A549 (cell line): ENCODE results near the gene STOML2. TPM values are rescaled to one million over a fixed set of nuclear protein-coding genes. Genes with fewer than 3 reads are reported as not detected.

Experiments used
- ATAC-seq, 2 experiments: fragments of 200-7000 bp in 1 of 2; fragments of >200 bp in 1 of 2; cut with Nextera tagmentation in 1 of 2; cut with Tn5 transposase in 1 of 2; 3 replicates each; pipeline versions ENCODE4 v1.8.0 to v1.9.1; 2018 to 2020; ENCODE audit warnings: mild to moderate bottlenecking in 1 of 2, moderate library complexity in 1 of 2
- CTCF ChIA-PET: fragments of 300-600 bp; sonication (Branson Sonifier 250); formaldehyde crosslinking; extraction: SDS; loops from one replicate; lab custom pipeline; 2021; ENCODE audit warnings: antibody characterized with exemption, inconsistent platforms; lab: Yijun Ruan, JAX
- POLR2A ChIA-PET: fragments of 350-600 bp; formaldehyde crosslinking; extraction: SDS; loops from one replicate; lab custom pipeline; 2021; ENCODE audit warnings: antibody characterized with exemption, inconsistent platforms; lab: Yijun Ruan, JAX
- DNase-seq, 2 experiments: peaks; one replicate each; pipeline versions ENCODE4 v3.0.0 to v3.0.0-alpha.2; 2011 to 2016; ENCODE audit warnings: low read depth in 1 of 2, low spot score in 1 of 2
- FAIRE-seq: peaks from 2 replicates; lab custom pipeline; 2011; peaks lifted over from hg19 to GRCh38; lab: Jason Lieb, UNC
- H3K27ac ChIP-seq, 2 experiments: fragments of >200 bp; sonication (Bioruptor Twin); formaldehyde crosslinking; 3 replicates each; pipeline ENCODE4 v1.5.1; 2016 to 2017
- H3K4me1 ChIP-seq: fragments of >200 bp; sonication (Bioruptor Twin); formaldehyde crosslinking; 3 replicates; pipeline ENCODE4 v1.6.1; 2016
- H3K4me2 ChIP-seq: fragments of >200 bp; sonication (Bioruptor Twin); formaldehyde crosslinking; 3 replicates; pipeline ENCODE4 v1.6.1; 2016
- H3K4me3 ChIP-seq: fragments of >200 bp; sonication (Bioruptor Twin); formaldehyde crosslinking; 3 replicates; pipeline ENCODE4 v1.5.1; 2016
- H3K9me3 ChIP-seq: fragments of >200 bp; sonication (Bioruptor Twin); formaldehyde crosslinking; 3 replicates; pipeline ENCODE4 v1.6.1; 2016
- CBX2 ChIP-seq: fragments of 200-600 bp; sonication (generic); IDR thresholded peaks from 2 replicates; pipeline ENCODE4 v1.6.1; 2016; ENCODE audit warnings: low read depth, mild to moderate bottlenecking, borderline replicate concordance
- CBX8 ChIP-seq: fragments of 200-600 bp; sonication (generic); IDR thresholded peaks from 2 replicates; pipeline ENCODE4 v1.6.1; 2016
- CEBPB ChIP-seq, 2 experiments: fragments of >200 bp in 1 of 2; sonication (Bioruptor Twin) in 1 of 2; formaldehyde crosslinking in 1 of 2; IDR thresholded peaks; 2 replicates each; pipeline ENCODE4 v1.6.1; 2012 to 2016
- CHD2 ChIP-seq: fragments of 150-350 bp; IDR thresholded peaks from 2 replicates; pipeline ENCODE4 v1.6.1; 2014; ENCODE audit warnings: low read length; ENCODE audit not compliant: partially characterized antibody
- E2F6 ChIP-seq: IDR thresholded peaks from 2 replicates; pipeline ENCODE4 v1.6.1; 2012; ENCODE audit warnings: low read depth, borderline replicate concordance
- EHF ChIP-seq: fragments of 250-450 bp; sonication (Bioruptor Pico); IDR thresholded peaks from 2 replicates; pipeline ENCODE4 v1.5.0; 2020; ENCODE audit warnings: mild to moderate bottlenecking
- EHMT2 ChIP-seq: fragments of 200-600 bp; sonication (generic); IDR thresholded peaks from 2 replicates; pipeline ENCODE4 v1.6.1; 2016; ENCODE audit warnings: antibody characterized with exemption, low read depth, mild to moderate bottlenecking, moderate library complexity
- ELK1 ChIP-seq: fragments of 150-350 bp; IDR thresholded peaks from 2 replicates; pipeline ENCODE4 v1.6.1; 2014; ENCODE audit warnings: low read depth, mild to moderate bottlenecking, low read length
- EP300 ChIP-seq, 2 experiments: fragments of >200 bp; sonication (Bioruptor Twin); formaldehyde crosslinking; IDR thresholded peaks; 2 replicates in 1 of 2; 3 replicates in 1 of 2; pipeline ENCODE4 v1.6.1; 2016 to 2017
- ESRRA ChIP-seq: fragments of 150-350 bp; IDR thresholded peaks from 2 replicates; pipeline ENCODE4 v1.6.1; 2014; ENCODE audit warnings: mild to moderate bottlenecking, low read length, borderline replicate concordance
- FOSB ChIP-seq: fragments of 250-450 bp; sonication (Bioruptor Pico); IDR thresholded peaks from 2 replicates; pipeline ENCODE4 v1.5.0; 2020; ENCODE audit warnings: mild to moderate bottlenecking, moderate library complexity
- FOSL2 ChIP-seq, 2 experiments: fragments of 450-650 bp in 1 of 2; fragments of >200 bp in 1 of 2; sonication (Bioruptor Twin) in 1 of 2; formaldehyde crosslinking; IDR thresholded peaks; 2 replicates each; pipeline versions ENCODE4 v1.5.0 to v1.6.1; 2016 to 2020; ENCODE audit warnings: mild to moderate bottlenecking in 1 of 2, moderate library complexity in 1 of 2
- FOXS1 ChIP-seq: fragments of 250-450 bp; sonication (Bioruptor Pico); IDR thresholded peaks from 2 replicates; pipeline ENCODE4 v1.5.0; 2020; ENCODE audit warnings: mild to moderate bottlenecking, moderate library complexity
- GATA3 ChIP-seq: IDR thresholded peaks from 2 replicates; pipeline ENCODE4 v1.6.1; 2012; ENCODE audit warnings: borderline replicate concordance
- HEYL ChIP-seq: fragments of 250-450 bp; sonication (Bioruptor Pico); IDR thresholded peaks from 2 replicates; pipeline ENCODE4 v1.8.0; 2021; ENCODE audit warnings: mild to moderate bottlenecking, moderate library complexity
- HMGXB4 ChIP-seq: fragments of 250-450 bp; sonication (Bioruptor Pico); IDR thresholded peaks from 2 replicates; pipeline ENCODE4 v1.5.0; 2021; ENCODE audit warnings: mild to moderate bottlenecking, moderate library complexity, borderline replicate concordance
- HOXB13 ChIP-seq: fragments of 250-450 bp; sonication (Bioruptor Pico); IDR thresholded peaks from 2 replicates; pipeline ENCODE4 v1.5.0; 2020; ENCODE audit warnings: low read depth, mild to moderate bottlenecking, moderate library complexity
- JUNB ChIP-seq: fragments of >200 bp; sonication (Bioruptor Twin); formaldehyde crosslinking; IDR thresholded peaks from 2 replicates; pipeline ENCODE4 v1.6.1; 2016
- KDM1A ChIP-seq: fragments of 200-600 bp; sonication (generic); IDR thresholded peaks from 2 replicates; pipeline ENCODE4 v1.6.1; 2016; ENCODE audit warnings: low read depth, mild to moderate bottlenecking
- KDM5A ChIP-seq: fragments of 200-600 bp; sonication (generic); IDR thresholded peaks from 2 replicates; pipeline ENCODE4 v1.6.1; 2016; ENCODE audit warnings: antibody characterized with exemption, mild to moderate bottlenecking
- MAX ChIP-seq: IDR thresholded peaks from 2 replicates; pipeline ENCODE4 v1.6.1; 2012
- MAZ ChIP-seq: fragments of 150-350 bp; IDR thresholded peaks from 2 replicates; pipeline ENCODE4 v1.6.1; 2014; ENCODE audit warnings: antibody characterized with exemption, low read depth, low read length, borderline replicate concordance
- POLR2A ChIP-seq: IDR thresholded peaks from 2 replicates; pipeline ENCODE4 v1.6.1; 2012; ENCODE audit warnings: mild to moderate bottlenecking, low read length
- RCOR1 ChIP-seq: fragments of 150-350 bp; IDR thresholded peaks from 2 replicates; pipeline ENCODE4 v1.6.1; 2014; ENCODE audit warnings: antibody characterized with exemption, low read length, low read depth
- REST ChIP-seq: fragments of 200-600 bp; sonication (generic); IDR thresholded peaks from 2 replicates; pipeline ENCODE4 v1.6.1; 2016; ENCODE audit warnings: antibody characterized with exemption, mild to moderate bottlenecking, moderate library complexity
- SREBF2 ChIP-seq: fragments of 450-650 bp; IDR thresholded peaks from 2 replicates; pipeline ENCODE4 v1.6.1; 2014; ENCODE audit warnings: mild to moderate bottlenecking, moderate library complexity
- USF2 ChIP-seq: fragments of 450-650 bp; IDR thresholded peaks from 2 replicates; pipeline ENCODE4 v1.6.1; 2014; ENCODE audit warnings: antibody characterized with exemption
- ZC3H11A ChIP-seq: fragments of 450-650 bp; IDR thresholded peaks from 2 replicates; pipeline ENCODE4 v1.6.1; 2014; ENCODE audit warnings: antibody characterized with exemption, mild to moderate bottlenecking
- ZFP36 ChIP-seq: fragments of 450-650 bp; IDR thresholded peaks from 2 replicates; pipeline ENCODE4 v1.6.1; 2014; ENCODE audit warnings: borderline replicate concordance; ENCODE audit not compliant: partially characterized antibody
- ZNF302 ChIP-seq: fragments of 250-450 bp; sonication (Bioruptor Pico); IDR thresholded peaks from 2 replicates; pipeline ENCODE4 v1.9.0; 2021; ENCODE audit warnings: inconsistent platforms, mild to moderate bottlenecking, moderate library complexity
- WGBS: methylation state at CpG from one replicate; pipeline ENCODE4 v1.1.6; 2017; ENCODE audit errors: missing lambda C conversion rate; 5-methylcytosine and 5-hydroxymethylcytosine counted together
- polyA plus RNA-seq, 4 experiments: library from polyadenylated mRNA; depleted of rRNA in 3 of 4; stranded (reverse); fragments of >200 nt; fragmentation: RNase III in 1 of 4; extraction: RNeasy Plus Mini Kit Qiagen cat#74134 plus additional on column Dnase treatment in 1 of 4; gene quantifications; 2 replicates in 3 of 4; 3 replicates in 1 of 4; pipeline ENCODE4 v1.2.3, GENCODE V29; 2011 to 2017

The STOML2 gene
- polyA plus RNA-seq, 2 of the 4 experiments (the other 2 are of a cell fraction): 189 to 196 TPM

- Histone ChIP-seq H3K4me2 (peak overlapping the region; percentile 83), H3K9me3 (no peaks in the 10 kb centered on the region), H3K4me1 (peaks cover 28% of the 10 kb centered on the region), H3K27ac (peak overlapping the region; percentile 97 to 98), H3K4me3 (peak overlapping the region; percentile 92)
- WGBS: 2% methylated on average over 19 of the region's 20 CpGs
- ChIA-PET POLR2A (interaction anchor here (1.3 to 3.2 kb wide), 15 partner anchors 9 to 369 kb away, joined by 3 to 47 read pairs (median 6); partner anchors contain the start of genes ATOSB, FANCG, PIGO and STOML2), CTCF (interaction anchor here (1.1 to 3.8 kb wide), 12 partner anchors 8 to 172 kb away, joined by 3 to 27 read pairs (median 6); partner anchors contain the start of genes ATOSB, FANCG and PIGO)
- DNase-seq (no peak), FAIRE-seq (no peak), ATAC-seq (no peak)
- TF ChIP-seq CBX2 (no peak), KDM5A (no peak), ZC3H11A (no peak), FOSL2 (IDR thresholded peaks at IDR 0.05) (no peak), FOSL2 (CRISPR knock-in tag; IDR thresholded peaks at IDR 0.05) (no peak), EHF (CRISPR knock-in tag) (no peak), HOXB13 (CRISPR knock-in tag) (no peak), EP300 (IDR thresholded peaks at IDR 0.05) (no peak), E2F6 (no peak), KDM1A (no peak), USF2 (no peak), FOSB (CRISPR knock-in tag) (no peak), EHMT2 (no peak), REST (no peak), CEBPB (IDR thresholded peaks at IDR 0.05) (no peak), RCOR1 (no peak), ESRRA (no peak), ZFP36 (no peak), MAZ (no peak), GATA3 (no peak), SREBF2 (no peak)
Measured at GRCh38 chr9:35070823-35071813, 31.8 kb downstream of the STOML2 start.

GRCh38 chr9:35069020-35069419, 33.9 kb downstream of the STOML2 start:
- Histone ChIP-seq H3K4me2 (peak overlapping the region; percentile 83), H3K9me3 (no peaks in the 10 kb centered on the region), H3K27ac (no peak overlapping the region), H3K4me1 (peaks cover 28% of the 10 kb centered on the region), H3K4me3 (no peak overlapping the region)
- FAIRE-seq (no peak), ATAC-seq (no peak), DNase-seq (no peak)
- WGBS: 69% methylated on average over 4 of the region's 4 CpGs
- CTCF ChIA-PET: interaction anchor here (0.9 to 1.4 kb wide), 4 partner anchors 17 to 169 kb away, joined by 3 to 4 read pairs (median 4); no protein-coding TSS in a partner anchor
- POLR2A ChIA-PET: no interaction called here
- no peak for TF ChIP-seq JUNB
- TF ChIP-seq KDM1A: no peak
- TF ChIP-seq ZNF302: no peak
- TF ChIP-seq CHD2: no peak
- TF ChIP-seq FOSL2 (IDR thresholded peaks at IDR 0.05): no peak
- TF ChIP-seq FOSL2 (CRISPR knock-in tag; IDR thresholded peaks at IDR 0.05): no peak
- no peak for TF ChIP-seq FOXS1 (CRISPR knock-in tag)
- no peak for TF ChIP-seq ELK1
- TF ChIP-seq MAX: no peak
- no peak for TF ChIP-seq POLR2A
- no peak for TF ChIP-seq CBX8
- TF ChIP-seq HMGXB4 (CRISPR knock-in tag): no peak
- no peak for TF ChIP-seq HEYL (CRISPR knock-in tag)
